Fibroblast of lung (primary cell): ENCODE measurements around the gene SKP2. TPM values are rescaled to one million over a fixed set of nuclear protein-coding genes. Genes with fewer than 3 reads are reported as not detected.

Experiments
- DNase-seq, 2 donors: peaks; one replicate each; pipeline versions ENCODE4 v3.0.0 to v3.0.0-alpha.2; 2010; ENCODE audit warnings: low read depth in 2 of 2
- H2AFZ ChIP-seq: 2 replicates; pipeline ENCODE4 v1.5.1; 2012; ENCODE audit warnings: low read length, control low read depth, inconsistent platforms
- H3K27ac ChIP-seq: 2 replicates; pipeline ENCODE4 v1.5.1; 2011; ENCODE audit warnings: low read length, control low read depth; ENCODE audit not compliant: insufficient read depth
- H3K27me3 ChIP-seq: 2 replicates; pipeline ENCODE4 v1.5.1; 2011; ENCODE audit warnings: mild to moderate bottlenecking, low read length; ENCODE audit not compliant: control insufficient read depth, insufficient read depth
- H3K36me3 ChIP-seq: 2 replicates; pipeline ENCODE4 v1.5.1; 2011; ENCODE audit warnings: low read length; ENCODE audit not compliant: control insufficient read depth, insufficient read depth
- H3K4me1 ChIP-seq: 2 replicates; pipeline ENCODE4 v1.5.1; 2011; ENCODE audit warnings: low read length; ENCODE audit not compliant: control insufficient read depth, insufficient read depth; ENCODE audit errors: extremely low read depth
- H3K4me2 ChIP-seq: 2 replicates; pipeline ENCODE4 v1.5.1; 2011; ENCODE audit warnings: low read length, control low read depth; ENCODE audit not compliant: insufficient read depth; ENCODE audit errors: extremely low read depth
- H3K4me3 ChIP-seq, 4 experiments: fragments of 200-600 bp in 1 of 4; sonication (generic) in 1 of 4; replicated peaks in 1 of 4; 2 replicates each; pipeline ENCODE4 v1.5.1; 2011 to 2016; ENCODE audit warnings: low read length in 4 of 4, low read depth in 3 of 4, mild to moderate bottlenecking in 3 of 4, control low read depth in 2 of 4, inconsistent platforms in 1 of 4, mixed read lengths in 1 of 4; ENCODE audit not compliant: insufficient read depth in 1 of 4; ENCODE audit errors: control extremely low read depth in 1 of 4
- H3K79me2 ChIP-seq: 2 replicates; pipeline ENCODE4 v1.5.1; 2012; ENCODE audit warnings: mild to moderate bottlenecking, low read length, inconsistent platforms; ENCODE audit not compliant: control insufficient read depth, insufficient read depth
- H3K9ac ChIP-seq: 2 replicates; pipeline ENCODE4 v1.5.1; 2011; ENCODE audit warnings: mild to moderate bottlenecking, low read length, control low read depth; ENCODE audit not compliant: insufficient read depth
- H3K9me3 ChIP-seq: 2 replicates; pipeline ENCODE4 v1.5.1; 2012; ENCODE audit warnings: low read depth, low read length; ENCODE audit not compliant: control insufficient read depth, insufficient read depth
- H4K20me1 ChIP-seq: 2 replicates; pipeline ENCODE4 v1.5.1; 2011; ENCODE audit warnings: low read length; ENCODE audit not compliant: control insufficient read depth, insufficient read depth; ENCODE audit errors: extremely low read depth
- CTCF ChIP-seq, 2 donors: IDR thresholded peaks in 1 of 2; conservative IDR thresholded peaks in 1 of 2; 1 replicate in 1 of 2; 2 replicates in 1 of 2; pipeline ENCODE4 v1.5.1; 2011 to 2012; ENCODE audit warnings: low read length in 2 of 2, control low read depth in 1 of 2, inconsistent platforms in 1 of 2, low read depth in 1 of 2, mild to moderate bottlenecking in 1 of 2
- EZH2 ChIP-seq: IDR thresholded peaks from 2 replicates; pipeline ENCODE4 v1.5.1; 2012; ENCODE audit warnings: low read length, control low read depth, mild to moderate bottlenecking; ENCODE audit errors: missing control alignments
- polyA minus RNA-seq: library from RNA; depleted of rRNA, polyadenylated mRNA; stranded (reverse); fragments of >200 nt; gene quantifications from 2 replicates; pipeline ENCODE4 v1.2.3, GENCODE V29; 2011; ENCODE audit warnings: low replicate concordance
- polyA plus RNA-seq, 2 donors: library from polyadenylated mRNA; depleted of rRNA in 1 of 2; stranded (reverse) in 1 of 2; unstranded in 1 of 2; fragments of >200 nt; gene quantifications; 2 replicates each; pipeline ENCODE4 v1.2.1, GENCODE V29; 2011 to 2012; ENCODE audit warnings: missing spikeins in 1 of 2
- total RNA-seq: library from RNA; depleted of rRNA; stranded (reverse); fragments of >200 nt; gene quantifications from 2 replicates; pipeline ENCODE4 v1.2.1, GENCODE V29; 2014

SKP2 gene
- total RNA-seq (10.6 and 11.0 TPM in 2 replicates), polyA plus RNA-seq (22.4 and 30.8 TPM in 2 replicates), polyA minus RNA-seq (29.7 and 50.2 TPM in 2 replicates)
- 15.2 and 22.4 TPM in 2 replicates for polyA plus RNA-seq (2012)

DNA sequence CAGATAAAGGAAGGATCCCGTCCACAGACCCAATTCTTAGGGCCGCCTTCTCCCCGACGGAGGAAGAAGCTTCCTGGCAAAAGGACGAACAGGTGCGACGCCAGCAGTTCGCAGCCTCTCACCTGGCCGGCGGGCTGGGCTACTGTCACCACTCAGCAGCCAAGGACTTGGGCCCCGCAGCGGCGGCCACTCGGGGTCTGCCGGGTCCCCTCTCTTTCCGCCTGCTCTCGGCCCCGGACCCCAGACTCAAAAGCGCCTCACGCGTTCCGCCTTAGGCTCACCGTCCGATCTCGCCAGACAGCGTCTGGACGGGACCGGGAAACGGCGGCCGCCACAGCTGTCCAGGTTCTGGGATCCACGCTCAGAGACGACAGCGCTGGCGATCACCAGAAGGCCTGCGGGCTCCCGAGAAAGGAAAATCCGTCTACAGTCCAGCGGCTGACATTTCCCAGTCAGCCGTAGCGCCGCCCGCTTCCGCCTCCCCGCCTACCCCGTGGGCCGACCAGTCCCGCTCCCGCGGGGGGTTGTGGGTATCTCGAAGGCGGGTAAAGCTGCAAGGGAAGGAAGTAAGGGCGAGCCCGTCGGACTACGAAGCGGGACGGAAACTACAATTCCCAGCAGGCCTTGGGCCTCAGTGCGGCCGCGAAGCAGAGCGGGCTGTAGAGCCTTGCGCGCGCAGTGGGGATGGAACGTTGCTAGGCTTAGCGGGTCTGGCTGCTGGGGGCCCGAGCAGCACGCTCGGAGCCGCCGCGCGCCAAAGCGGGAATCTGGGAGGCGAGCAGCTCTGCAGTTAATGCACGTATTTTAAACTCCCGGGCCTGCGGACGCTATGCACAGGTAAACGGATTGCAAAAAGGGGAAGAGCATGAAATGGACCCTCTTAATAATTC, at the start of gene SKP2, which contains the start of gene LMBRD2:
TSS of gene SKP2 (plus strand) at position 678 of the 890 bp plus-strand sequence. CDS start at position 830, 152 bp downstream.
TSS of gene LMBRD2 (minus strand) at position 454 of the 890 bp plus-strand sequence. CDS start 8,538 bp downstream, outside the sequence.
- TF ChIP-seq EZH2 (no peak), CTCF (conservative IDR thresholded peaks at IDR 0.05 in 1 of 2, IDR thresholded peaks at IDR 0.05 in 1 of 2; ENCODE audit: low read depth in 1 of 2, low read length in 2 of 2) (no peak)
- H2AFZ ChIP-seq: peak within 1 kb of the TSS; percentile 96
- DNase-seq: peak; percentile 97 to 98
- no peaks in the 10 kb centered on the region for H3K27me3 ChIP-seq
- H3K4me2 ChIP-seq: peak within 1 kb of the TSS; percentile 98
- peaks cover 5% of the 10 kb centered on the region for H3K4me1 ChIP-seq
- H4K20me1 ChIP-seq: no peaks in the 10 kb centered on the region
- H3K9me3 ChIP-seq: no peaks in the 10 kb centered on the region
- peak within 1 kb of the TSS; percentile 58 to 99 (median 80) for H3K4me3 ChIP-seq
- H3K79me2 ChIP-seq: peaks cover 35% of the 10 kb centered on the region
- H3K9ac ChIP-seq: peak within 1 kb of the TSS; percentile 86
- peak within 1 kb of the TSS; percentile 71 for H3K27ac ChIP-seq
- peaks cover 2% of the 10 kb centered on the region for H3K36me3 ChIP-seq

DNA sequence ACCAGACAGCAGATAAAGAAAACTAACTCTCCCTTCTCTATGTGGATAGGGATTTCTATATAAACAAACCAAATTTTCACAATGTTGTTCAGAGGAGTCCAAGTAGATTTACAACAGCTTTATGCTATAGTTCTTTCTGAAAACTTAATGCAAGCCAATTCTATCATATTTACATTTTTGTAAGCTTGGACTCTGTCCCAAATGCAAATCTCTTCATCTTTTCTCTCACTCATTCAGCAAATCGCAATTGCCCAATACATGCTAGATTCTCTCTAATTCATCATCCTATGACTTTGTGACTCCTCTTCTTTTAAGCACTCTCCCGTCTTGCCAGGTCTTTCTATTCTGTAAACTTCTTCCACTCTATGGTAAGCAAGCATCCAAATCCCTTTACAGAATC, 46.1 kb upstream of the SKP2 start:
- Histone ChIP-seq H3K9ac (no peak overlapping the region), H3K4me3 (no peak overlapping the region), H3K36me3 (peaks cover 2% of the 10 kb centered on the region), H3K9me3 (no peaks in the 10 kb centered on the region), H3K4me1 (no peaks in the 10 kb centered on the region), H4K20me1 (no peaks in the 10 kb centered on the region), H3K27me3 (no peaks in the 10 kb centered on the region), H2AFZ (no peak overlapping the region), H3K4me2 (no peak overlapping the region), H3K27ac (no peak overlapping the region), H3K79me2 (no peaks in the 10 kb centered on the region)
- peak in 1 of 2 donors; percentile 44 for DNase-seq
- no peak for TF ChIP-seq CTCF (conservative IDR thresholded peaks at IDR 0.05 in 1 of 2, IDR thresholded peaks at IDR 0.05 in 1 of 2; ENCODE audit: low read depth in 1 of 2, low read length in 2 of 2)

- Histone ChIP-seq H3K4me1 (no peaks in the 10 kb centered on the region), H4K20me1 (no peaks in the 10 kb centered on the region), H3K4me2 (no peak overlapping the region), H3K4me3 (no peak overlapping the region), H2AFZ (no peak overlapping the region), H3K9me3 (no peaks in the 10 kb centered on the region), H3K27ac (no peak overlapping the region), H3K79me2 (no peaks in the 10 kb centered on the region), H3K36me3 (peaks cover 2% of the 10 kb centered on the region), H3K27me3 (no peaks in the 10 kb centered on the region), H3K9ac (no peak overlapping the region)
- no peak for TF ChIP-seq EZH2
- TF ChIP-seq CTCF (conservative IDR thresholded peaks at IDR 0.05 in 1 of 2, IDR thresholded peaks at IDR 0.05 in 1 of 2; ENCODE audit: low read depth in 1 of 2, low read length in 2 of 2): no peak
- peak in 1 of 2 donors; percentile 4 for DNase-seq
These were observed 43.0 kb upstream of the SKP2 start for GRCh38 chr5:36108758-36109460.
